Ecto neural progenitor cell (in vitro differentiated cells): ENCODE data around the gene HTR2C.
"Not testable (repeated sequence)": the region's sequence is repeated elsewhere in the genome, so short reads cannot be mapped to it uniquely, and the experiment has no call there.

Experiments
- DNase-seq: peaks from one replicate; pipeline ENCODE4 v3.0.0-alpha.2; 2018; ENCODE audit warnings: low spot score

The HTR2C gene

GRCh38 chrX:114712466-114712865 is 128.6 kb downstream of the HTR2C start:
- no peak for DNase-seq

GRCh38 chrX:114715096-114715495 is 131.2 kb downstream of the HTR2C start:
- DNase-seq, result no peak

- DNase-seq, result peak; percentile 69
Observed at GRCh38 chrX:114717921-114718320, 134.0 kb downstream of the HTR2C start.

- DNase-seq, result no peak
Observed at GRCh38 chrX:114766541-114766940, 182.7 kb downstream of the HTR2C start.

- no peak for DNase-seq
Observed at GRCh38 chrX:114774691-114775090, 190.8 kb downstream of the HTR2C start.

GRCh38 chrX:114782925-114783324 is 199.0 kb downstream of the HTR2C start:
- DNase-seq, result no peak

GRCh38 chrX:114787061-114787460 is 203.2 kb downstream of the HTR2C start:
- no peak for DNase-seq

GRCh38 chrX:114797494-114797893 is 213.6 kb downstream of the HTR2C start:
- DNase-seq, result no peak

GRCh38 chrX:114798907-114799306 is 215.0 kb downstream of the HTR2C start:
- DNase-seq, result no peak

- no peak for DNase-seq
Observed at GRCh38 chrX:114800719-114801118, 216.8 kb downstream of the HTR2C start.

GRCh38 chrX:114819509-114819908 is 235.6 kb downstream of the HTR2C start:
- DNase-seq, result no peak

- no peak for DNase-seq
Observed at GRCh38 chrX:114841051-114841450, 257.2 kb downstream of the HTR2C start.

- no peak for DNase-seq
Observed at GRCh38 chrX:114842181-114842580, 258.3 kb downstream of the HTR2C start.

- DNase-seq, result no peak
Observed at GRCh38 chrX:114889481-114889880, 305.6 kb downstream of the HTR2C start.

- DNase-seq, result no peak
Observed at GRCh38 chrX:114903618-114904017, 319.7 kb downstream of the HTR2C start.

- no peak for DNase-seq
Observed at GRCh38 chrX:114905251-114905650, 321.4 kb downstream of the HTR2C start.

- DNase-seq, result no peak
Observed at GRCh38 chrX:114906984-114907510, 323.2 kb downstream of the HTR2C start.

- DNase-seq, result no peak
Observed at GRCh38 chrX:114924423-114924822, 340.5 kb downstream of the HTR2C start.

- DNase-seq, result no peak
Observed at GRCh38 chrX:114924856-114925255, 341.0 kb downstream of the HTR2C start.

GRCh38 chrX:114930227-114930626 is 346.3 kb downstream of the HTR2C start:
- DNase-seq, result no peak

GRCh38 chrX:114932550-114932949 is 348.7 kb downstream of the HTR2C start:
- no peak for DNase-seq

- DNase-seq, result not testable (repeated sequence)
Observed at GRCh38 chrX:114933291-114933690, 349.4 kb downstream of the HTR2C start.

- DNase-seq, result not testable (repeated sequence)
Observed at GRCh38 chrX:114937090-114937489, 353.2 kb downstream of the HTR2C start.

- no peak for DNase-seq
Observed at GRCh38 chrX:114952696-114953095, 368.8 kb downstream of the HTR2C start.
